WTC11 (cell line): ENCODE data around the gene COL18A1. TPM values are rescaled to one million over a fixed set of nuclear protein-coding genes. Genes with fewer than 3 reads are reported as not detected.

Experiments used
- ATAC-seq: fragments of 200-7000 bp; cut with Tn5 transposase; 2 replicates; pipeline ENCODE4 v1.10.0; 2021; ENCODE audit warnings: mild to moderate bottlenecking, moderate library complexity
- CTCF ChIA-PET: fragments of 300-600 bp; sonication (Branson Sonifier 250); formaldehyde crosslinking; loops from one replicate; lab custom pipeline; 2021; ENCODE audit warnings: antibody characterized with exemption; lab: Charles Lee
- POLR2A ChIA-PET: fragments of 350-600 bp; sonication (Branson Sonifier 250); formaldehyde crosslinking; loops from one replicate; lab custom pipeline; 2021; ENCODE audit warnings: antibody characterized with exemption; lab: Charles Lee
- DNase-seq: peaks from one replicate; pipeline ENCODE4 v3.0.0; 2021; ENCODE audit warnings: low spot score
- H3K27ac Mint-ChIP-seq: 2 replicates; pipeline ENCODE4 v1.8.0; 2021; ENCODE audit warnings: mixed read lengths
- H3K27me3 Mint-ChIP-seq: 2 replicates; pipeline ENCODE4 v1.8.0; 2021; ENCODE audit warnings: low read depth, mild to moderate bottlenecking, moderate library complexity, mixed read lengths
- H3K36me3 Mint-ChIP-seq: 2 replicates; pipeline ENCODE4 v1.8.0; 2021; ENCODE audit warnings: mixed read lengths
- H3K4me1 Mint-ChIP-seq: 2 replicates; pipeline ENCODE4 v1.8.0; 2022; ENCODE audit warnings: mixed read lengths
- H3K4me3 Mint-ChIP-seq: 2 replicates; pipeline ENCODE4 v1.8.0; 2021; ENCODE audit warnings: mild to moderate bottlenecking, moderate library complexity, mixed read lengths
- H3K9me3 Mint-ChIP-seq: 2 replicates; pipeline ENCODE4 v1.8.0; 2021; ENCODE audit warnings: mixed read lengths
- ATF1 ChIP-seq: sonication (generic); formaldehyde crosslinking; IDR thresholded peaks from 2 replicates; pipeline ENCODE4 v1.8.1; 2023; ENCODE audit warnings: mild to moderate bottlenecking, moderate library complexity, missing genetic modification reagents
- CBFB ChIP-seq: sonication (generic); formaldehyde crosslinking; IDR thresholded peaks from 2 replicates; pipeline ENCODE4 v1.8.1; 2022; ENCODE audit warnings: mild to moderate bottlenecking, low read depth, missing genetic modification reagents
- ESRRA ChIP-seq: sonication (generic); formaldehyde crosslinking; IDR thresholded peaks from 2 replicates; pipeline ENCODE4 v1.8.1; 2022; ENCODE audit warnings: mild to moderate bottlenecking, missing genetic modification reagents, borderline replicate concordance
- GABPB1 ChIP-seq: sonication (generic); formaldehyde crosslinking; IDR thresholded peaks from 2 replicates; pipeline ENCODE4 v1.8.1; 2023; ENCODE audit warnings: mild to moderate bottlenecking, missing genetic modification reagents
- GTF2I ChIP-seq: fragments of 250-450 bp; sonication (Bioruptor Pico); conservative IDR thresholded peaks from 2 replicates; pipeline ENCODE4 v1.4.0; 2021; ENCODE audit warnings: mild to moderate bottlenecking
- NR1H2 ChIP-seq: sonication (generic); formaldehyde crosslinking; IDR thresholded peaks from 2 replicates; pipeline ENCODE4 v1.9.0; 2021; ENCODE audit warnings: mild to moderate bottlenecking, moderate library complexity, missing genetic modification reagents
- OVOL2 ChIP-seq: fragments of 250-450 bp; sonication (Bioruptor Pico); IDR thresholded peaks from 2 replicates; pipeline ENCODE4 v1.9.0; 2021; ENCODE audit warnings: mild to moderate bottlenecking, borderline replicate concordance
- SMAD3 ChIP-seq: sonication (generic); formaldehyde crosslinking; IDR thresholded peaks from 2 replicates; pipeline ENCODE4 v1.8.0; 2022; ENCODE audit warnings: missing genetic modification reagents, mild to moderate bottlenecking, borderline replicate concordance
- SMAD4 ChIP-seq: sonication (generic); formaldehyde crosslinking; IDR thresholded peaks from 2 replicates; pipeline ENCODE4 v1.8.0; 2022; ENCODE audit warnings: mild to moderate bottlenecking, missing genetic modification reagents
- SOX15 ChIP-seq: fragments of 250-450 bp; sonication (Bioruptor Pico); IDR thresholded peaks from 2 replicates; pipeline ENCODE4 v1.9.0; 2021; ENCODE audit warnings: mild to moderate bottlenecking
- SP1 ChIP-seq: sonication (generic); formaldehyde crosslinking; conservative IDR thresholded peaks from 2 replicates; pipeline ENCODE4 v1.8.1; 2022; ENCODE audit warnings: missing genetic modification reagents
- TEAD1 ChIP-seq: sonication (generic); formaldehyde crosslinking; IDR thresholded peaks from 2 replicates; pipeline ENCODE4 v1.8.0; 2022; ENCODE audit warnings: mild to moderate bottlenecking, missing genetic modification reagents
- ZNF138 ChIP-seq: sonication (generic); formaldehyde crosslinking; conservative IDR thresholded peaks from 2 replicates; pipeline ENCODE4 v1.8.1; 2022; ENCODE audit warnings: mild to moderate bottlenecking, moderate library complexity, missing genetic modification reagents
- ZNF396 ChIP-seq: fragments of 250-450 bp; sonication (Bioruptor Pico); IDR thresholded peaks from 2 replicates; pipeline ENCODE4 v1.8.0; 2021; ENCODE audit warnings: mild to moderate bottlenecking, moderate library complexity, borderline replicate concordance
- ZNF671 ChIP-seq: fragments of 250-450 bp; sonication (Bioruptor Pico); IDR thresholded peaks from 2 replicates; pipeline ENCODE4 v1.8.0; 2021; ENCODE audit warnings: mild to moderate bottlenecking
- total RNA-seq: library from RNA; stranded (reverse); gene quantifications from 3 replicates; pipeline ENCODE4 v1.2.3, GENCODE V29; 2021
- TF ChIP-seq, protein P1 (sequence below): sonication (generic); formaldehyde crosslinking; IDR thresholded peaks from 2 replicates; pipeline ENCODE4 v1.8.0; 2022; ENCODE audit warnings: mild to moderate bottlenecking, missing genetic modification reagents
- TF ChIP-seq, protein P2 (sequence below): sonication (generic); formaldehyde crosslinking; conservative IDR thresholded peaks from 2 replicates; pipeline ENCODE4 v1.8.1; 2022; ENCODE audit warnings: mild to moderate bottlenecking, missing genetic modification reagents
- TF ChIP-seq, protein P3 (sequence below): fragments of 250-450 bp; sonication (Bioruptor Pico); conservative IDR thresholded peaks from 2 replicates; pipeline ENCODE4 v1.9.0; 2021; ENCODE audit warnings: mild to moderate bottlenecking
- TF ChIP-seq, protein P4 (sequence below): sonication (generic); formaldehyde crosslinking; IDR thresholded peaks from 2 replicates; pipeline ENCODE4 v1.8.0; 2022; ENCODE audit warnings: mild to moderate bottlenecking, missing genetic modification reagents
- TF ChIP-seq, protein P5 (sequence below): sonication (generic); formaldehyde crosslinking; IDR thresholded peaks from 2 replicates; pipeline ENCODE4 v1.8.1; 2023; ENCODE audit warnings: mild to moderate bottlenecking, missing genetic modification reagents
- TF ChIP-seq, protein P6 (sequence below): sonication (generic); formaldehyde crosslinking; IDR thresholded peaks from 2 replicates; pipeline ENCODE4 v1.8.1; 2023; ENCODE audit warnings: mild to moderate bottlenecking, missing genetic modification reagents
- TF ChIP-seq, protein P7 (sequence below): sonication (generic); formaldehyde crosslinking; IDR thresholded peaks from 2 replicates; pipeline ENCODE4 v1.8.0; 2022; ENCODE audit warnings: missing genetic modification reagents

The COL18A1 gene
- total RNA-seq, 1 experiment from 2014 or later, result 231 TPM

DNA sequence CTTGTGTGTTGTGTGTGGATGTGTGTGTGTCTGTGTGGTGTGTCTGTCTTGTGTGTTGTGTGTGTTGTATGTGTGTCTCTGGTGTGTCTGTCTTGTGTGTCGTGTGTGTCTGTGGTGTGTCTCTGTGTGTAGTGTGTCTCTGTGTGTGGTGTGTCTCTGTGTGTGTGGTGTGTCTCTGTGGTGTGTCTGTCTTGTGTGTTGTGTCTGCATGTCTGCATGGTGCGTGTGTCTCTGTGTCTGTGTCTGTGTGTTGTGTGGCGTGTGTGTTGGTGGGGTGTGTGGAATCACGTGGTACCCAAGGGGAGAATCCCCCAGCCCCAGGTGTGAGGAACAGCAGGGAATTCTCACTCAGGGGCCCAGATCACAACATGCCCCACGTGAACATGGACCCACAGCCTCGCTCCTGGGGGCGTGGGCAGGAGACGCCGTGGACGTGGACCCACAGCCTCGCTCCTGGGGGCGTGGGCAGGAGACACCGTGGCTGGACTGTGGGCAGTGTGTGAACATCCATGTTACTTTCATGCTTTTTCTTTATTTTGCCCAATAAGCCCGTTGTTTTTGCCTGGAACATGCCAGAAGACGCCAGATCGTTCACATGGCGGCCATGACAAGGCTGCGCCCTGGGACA is 69.5 kb downstream of the COL18A1 start:
- POLR2A ChIA-PET, result no interaction called here
- Mint-ChIP-seq H3K27me3 (no peaks in the 10 kb centered on the region), H3K4me3 (no peak overlapping the region), H3K9me3 (peaks cover 4% of the 10 kb centered on the region), H3K4me1 (peaks cover 13% of the 10 kb centered on the region), H3K27ac (peak overlapping the region; percentile 5), H3K36me3 (peaks cover 38% of the 10 kb centered on the region)
- TF ChIP-seq, protein P1, sequence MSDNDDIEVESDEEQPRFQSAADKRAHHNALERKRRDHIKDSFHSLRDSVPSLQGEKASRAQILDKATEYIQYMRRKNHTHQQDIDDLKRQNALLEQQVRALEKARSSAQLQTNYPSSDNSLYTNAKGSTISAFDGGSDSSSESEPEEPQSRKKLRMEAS (CRISPR knock-in tag), result no peak
- no peak for TF ChIP-seq SMAD4
- no peak for TF ChIP-seq GABPB1 (CRISPR knock-in tag)
- no peak for TF ChIP-seq OVOL2 (CRISPR knock-in tag)
- TF ChIP-seq NR1H2 (CRISPR knock-in tag), result no peak
- no peak for TF ChIP-seq CBFB (CRISPR knock-in tag)
- no peak for TF ChIP-seq ESRRA (CRISPR knock-in tag)
- TF ChIP-seq, protein P2, sequence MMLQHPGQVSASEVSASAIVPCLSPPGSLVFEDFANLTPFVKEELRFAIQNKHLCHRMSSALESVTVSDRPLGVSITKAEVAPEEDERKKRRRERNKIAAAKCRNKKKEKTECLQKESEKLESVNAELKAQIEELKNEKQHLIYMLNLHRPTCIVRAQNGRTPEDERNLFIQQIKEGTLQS, result no peak
- no peak for TF ChIP-seq SP1 (CRISPR knock-in tag)
- TF ChIP-seq SOX15 (CRISPR knock-in tag), result no peak
- TF ChIP-seq, protein P3, sequence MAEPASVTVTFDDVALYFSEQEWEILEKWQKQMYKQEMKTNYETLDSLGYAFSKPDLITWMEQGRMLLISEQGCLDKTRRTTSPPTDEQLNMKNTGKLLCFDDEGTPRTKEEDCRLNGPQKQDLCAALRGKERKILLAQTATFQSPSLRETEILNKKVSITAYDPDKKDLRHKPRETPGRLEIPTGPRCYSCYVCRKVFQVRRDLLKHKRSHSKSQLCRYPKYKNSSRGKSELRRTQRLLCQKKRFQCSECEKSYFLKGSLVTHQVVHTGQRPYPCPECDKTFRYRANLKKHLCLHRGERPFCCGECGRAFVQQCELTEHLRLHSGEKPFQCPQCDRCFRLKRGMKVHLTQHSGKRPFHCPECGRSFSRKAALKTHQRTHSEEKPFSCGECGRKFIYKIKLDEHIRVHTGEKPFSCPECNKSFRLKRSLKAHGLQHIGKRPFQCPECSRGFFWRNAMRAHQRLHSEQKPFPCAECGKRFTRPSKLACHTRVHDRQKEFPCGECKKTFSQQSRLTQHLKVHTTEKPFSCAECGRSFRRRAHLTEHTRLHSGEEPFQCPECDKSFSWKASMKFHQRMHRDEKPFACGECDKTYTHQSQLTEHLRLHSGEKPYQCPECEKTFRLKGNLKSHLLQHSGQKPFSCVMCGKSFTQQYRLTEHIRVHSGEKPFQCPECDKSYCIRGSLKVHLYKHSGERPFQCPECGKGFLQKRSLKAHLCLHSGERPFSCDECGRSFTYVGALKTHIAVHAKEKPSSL (CRISPR knock-in tag), result no peak
- TF ChIP-seq, protein P4, sequence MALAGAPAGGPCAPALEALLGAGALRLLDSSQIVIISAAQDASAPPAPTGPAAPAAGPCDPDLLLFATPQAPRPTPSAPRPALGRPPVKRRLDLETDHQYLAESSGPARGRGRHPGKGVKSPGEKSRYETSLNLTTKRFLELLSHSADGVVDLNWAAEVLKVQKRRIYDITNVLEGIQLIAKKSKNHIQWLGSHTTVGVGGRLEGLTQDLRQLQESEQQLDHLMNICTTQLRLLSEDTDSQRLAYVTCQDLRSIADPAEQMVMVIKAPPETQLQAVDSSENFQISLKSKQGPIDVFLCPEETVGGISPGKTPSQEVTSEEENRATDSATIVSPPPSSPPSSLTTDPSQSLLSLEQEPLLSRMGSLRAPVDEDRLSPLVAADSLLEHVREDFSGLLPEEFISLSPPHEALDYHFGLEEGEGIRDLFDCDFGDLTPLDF (CRISPR knock-in tag), result no peak
- TF ChIP-seq ATF1 (CRISPR knock-in tag), result no peak
- DNase-seq (no peak), ATAC-seq (no peak)
- CTCF ChIA-PET, result no interaction called here

DNA sequence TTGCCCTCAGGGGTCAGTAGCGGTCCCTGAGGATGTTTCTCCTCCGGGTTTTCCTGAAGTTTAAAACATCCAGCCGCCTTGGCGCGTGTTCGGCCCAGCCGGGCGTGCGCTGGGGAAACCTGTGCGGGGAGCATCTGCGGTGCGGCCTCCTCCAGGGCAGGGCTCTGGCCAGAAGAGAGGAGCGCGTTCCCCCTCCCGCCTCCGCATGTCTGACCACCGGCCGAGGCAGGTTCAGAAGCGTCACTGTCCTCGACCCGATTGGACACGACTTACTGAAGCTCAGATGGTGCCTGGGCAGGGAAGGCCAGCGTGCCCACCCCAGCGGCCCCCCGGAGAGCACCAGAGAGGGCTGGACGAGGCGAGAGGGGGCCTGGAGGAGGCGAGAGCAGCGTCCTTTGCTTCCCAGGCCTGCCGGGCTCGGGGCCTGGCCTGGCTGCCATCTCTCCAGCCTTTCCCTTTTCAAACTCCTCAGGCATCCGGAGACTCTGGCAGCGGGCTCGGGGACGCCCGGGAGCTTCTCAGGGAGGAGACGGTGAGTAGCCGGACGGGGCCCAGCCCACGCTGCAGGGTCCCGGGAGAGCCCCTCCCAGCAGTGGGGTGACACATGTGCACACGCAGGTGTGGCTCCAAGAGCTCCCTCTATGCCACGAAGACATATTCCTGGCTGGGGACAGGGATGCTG is 70.2 kb downstream of the COL18A1 start:
- H3K4me1 Mint-ChIP-seq, result peaks cover 13% of the 10 kb centered on the region
- H3K27ac Mint-ChIP-seq, result no peak overlapping the region
- H3K4me3 Mint-ChIP-seq, result no peak overlapping the region
- H3K9me3 Mint-ChIP-seq, result peaks cover 4% of the 10 kb centered on the region
- ChIA-PET POLR2A (no interaction called here), CTCF (no interaction called here)
- ATAC-seq (no peak), DNase-seq (no peak)
- H3K27me3 Mint-ChIP-seq, result no peaks in the 10 kb centered on the region
- peaks cover 36% of the 10 kb centered on the region for H3K36me3 Mint-ChIP-seq
- TF ChIP-seq ZNF396 (CRISPR knock-in tag), result no peak
- no peak for TF ChIP-seq ZNF138 (CRISPR knock-in tag)
- TF ChIP-seq SMAD3 (CRISPR knock-in tag), result no peak
- no peak for TF ChIP-seq SP1 (CRISPR knock-in tag)
- TF ChIP-seq GTF2I (CRISPR knock-in tag), result no peak
- no peak for TF ChIP-seq TEAD1 (CRISPR knock-in tag)
- TF ChIP-seq, protein P5, sequence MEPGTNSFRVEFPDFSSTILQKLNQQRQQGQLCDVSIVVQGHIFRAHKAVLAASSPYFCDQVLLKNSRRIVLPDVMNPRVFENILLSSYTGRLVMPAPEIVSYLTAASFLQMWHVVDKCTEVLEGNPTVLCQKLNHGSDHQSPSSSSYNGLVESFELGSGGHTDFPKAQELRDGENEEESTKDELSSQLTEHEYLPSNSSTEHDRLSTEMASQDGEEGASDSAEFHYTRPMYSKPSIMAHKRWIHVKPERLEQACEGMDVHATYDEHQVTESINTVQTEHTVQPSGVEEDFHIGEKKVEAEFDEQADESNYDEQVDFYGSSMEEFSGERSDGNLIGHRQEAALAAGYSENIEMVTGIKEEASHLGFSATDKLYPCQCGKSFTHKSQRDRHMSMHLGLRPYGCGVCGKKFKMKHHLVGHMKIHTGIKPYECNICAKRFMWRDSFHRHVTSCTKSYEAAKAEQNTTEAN (CRISPR knock-in tag), result no peak
- TF ChIP-seq, protein P6, sequence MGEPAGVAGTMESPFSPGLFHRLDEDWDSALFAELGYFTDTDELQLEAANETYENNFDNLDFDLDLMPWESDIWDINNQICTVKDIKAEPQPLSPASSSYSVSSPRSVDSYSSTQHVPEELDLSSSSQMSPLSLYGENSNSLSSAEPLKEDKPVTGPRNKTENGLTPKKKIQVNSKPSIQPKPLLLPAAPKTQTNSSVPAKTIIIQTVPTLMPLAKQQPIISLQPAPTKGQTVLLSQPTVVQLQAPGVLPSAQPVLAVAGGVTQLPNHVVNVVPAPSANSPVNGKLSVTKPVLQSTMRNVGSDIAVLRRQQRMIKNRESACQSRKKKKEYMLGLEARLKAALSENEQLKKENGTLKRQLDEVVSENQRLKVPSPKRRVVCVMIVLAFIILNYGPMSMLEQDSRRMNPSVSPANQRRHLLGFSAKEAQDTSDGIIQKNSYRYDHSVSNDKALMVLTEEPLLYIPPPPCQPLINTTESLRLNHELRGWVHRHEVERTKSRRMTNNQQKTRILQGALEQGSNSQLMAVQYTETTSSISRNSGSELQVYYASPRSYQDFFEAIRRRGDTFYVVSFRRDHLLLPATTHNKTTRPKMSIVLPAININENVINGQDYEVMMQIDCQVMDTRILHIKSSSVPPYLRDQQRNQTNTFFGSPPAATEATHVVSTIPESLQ, result no peak
- TF ChIP-seq, protein P4 (CRISPR knock-in tag), result no peak
- TF ChIP-seq, protein P7, sequence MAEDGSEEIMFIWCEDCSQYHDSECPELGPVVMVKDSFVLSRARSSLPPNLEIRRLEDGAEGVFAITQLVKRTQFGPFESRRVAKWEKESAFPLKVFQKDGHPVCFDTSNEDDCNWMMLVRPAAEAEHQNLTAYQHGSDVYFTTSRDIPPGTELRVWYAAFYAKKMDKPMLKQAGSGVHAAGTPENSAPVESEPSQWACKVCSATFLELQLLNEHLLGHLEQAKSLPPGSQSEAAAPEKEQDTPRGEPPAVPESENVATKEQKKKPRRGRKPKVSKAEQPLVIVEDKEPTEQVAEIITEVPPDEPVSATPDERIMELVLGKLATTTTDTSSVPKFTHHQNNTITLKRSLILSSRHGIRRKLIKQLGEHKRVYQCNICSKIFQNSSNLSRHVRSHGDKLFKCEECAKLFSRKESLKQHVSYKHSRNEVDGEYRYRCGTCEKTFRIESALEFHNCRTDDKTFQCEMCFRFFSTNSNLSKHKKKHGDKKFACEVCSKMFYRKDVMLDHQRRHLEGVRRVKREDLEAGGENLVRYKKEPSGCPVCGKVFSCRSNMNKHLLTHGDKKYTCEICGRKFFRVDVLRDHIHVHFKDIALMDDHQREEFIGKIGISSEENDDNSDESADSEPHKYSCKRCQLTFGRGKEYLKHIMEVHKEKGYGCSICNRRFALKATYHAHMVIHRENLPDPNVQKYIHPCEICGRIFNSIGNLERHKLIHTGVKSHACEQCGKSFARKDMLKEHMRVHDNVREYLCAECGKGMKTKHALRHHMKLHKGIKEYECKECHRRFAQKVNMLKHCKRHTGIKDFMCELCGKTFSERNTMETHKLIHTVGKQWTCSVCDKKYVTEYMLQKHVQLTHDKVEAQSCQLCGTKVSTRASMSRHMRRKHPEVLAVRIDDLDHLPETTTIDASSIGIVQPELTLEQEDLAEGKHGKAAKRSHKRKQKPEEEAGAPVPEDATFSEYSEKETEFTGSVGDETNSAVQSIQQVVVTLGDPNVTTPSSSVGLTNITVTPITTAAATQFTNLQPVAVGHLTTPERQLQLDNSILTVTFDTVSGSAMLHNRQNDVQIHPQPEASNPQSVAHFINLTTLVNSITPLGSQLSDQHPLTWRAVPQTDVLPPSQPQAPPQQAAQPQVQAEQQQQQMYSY (CRISPR knock-in tag), result no peak
- no peak for TF ChIP-seq ZNF671 (CRISPR knock-in tag)
